K562 treated with DMSO at 1 percent for 4 hours (cell line): Measurements from ENCODE around the gene SH3BGR. TPM values are rescaled to one million over a fixed set of nuclear protein-coding genes. Genes with fewer than 3 reads are reported as not detected.

ENCODE experiments used
- total RNA-seq: library from RNA; unstranded; fragments of 300-600 nt; gene quantifications from 2 replicates; pipeline ENCODE4 v1.2.3, GENCODE V29; 2022; ENCODE audit not compliant: insufficient read depth

SH3BGR gene
- 56.9 and 96.4 TPM in 2 replicates for total RNA-seq

DNA sequence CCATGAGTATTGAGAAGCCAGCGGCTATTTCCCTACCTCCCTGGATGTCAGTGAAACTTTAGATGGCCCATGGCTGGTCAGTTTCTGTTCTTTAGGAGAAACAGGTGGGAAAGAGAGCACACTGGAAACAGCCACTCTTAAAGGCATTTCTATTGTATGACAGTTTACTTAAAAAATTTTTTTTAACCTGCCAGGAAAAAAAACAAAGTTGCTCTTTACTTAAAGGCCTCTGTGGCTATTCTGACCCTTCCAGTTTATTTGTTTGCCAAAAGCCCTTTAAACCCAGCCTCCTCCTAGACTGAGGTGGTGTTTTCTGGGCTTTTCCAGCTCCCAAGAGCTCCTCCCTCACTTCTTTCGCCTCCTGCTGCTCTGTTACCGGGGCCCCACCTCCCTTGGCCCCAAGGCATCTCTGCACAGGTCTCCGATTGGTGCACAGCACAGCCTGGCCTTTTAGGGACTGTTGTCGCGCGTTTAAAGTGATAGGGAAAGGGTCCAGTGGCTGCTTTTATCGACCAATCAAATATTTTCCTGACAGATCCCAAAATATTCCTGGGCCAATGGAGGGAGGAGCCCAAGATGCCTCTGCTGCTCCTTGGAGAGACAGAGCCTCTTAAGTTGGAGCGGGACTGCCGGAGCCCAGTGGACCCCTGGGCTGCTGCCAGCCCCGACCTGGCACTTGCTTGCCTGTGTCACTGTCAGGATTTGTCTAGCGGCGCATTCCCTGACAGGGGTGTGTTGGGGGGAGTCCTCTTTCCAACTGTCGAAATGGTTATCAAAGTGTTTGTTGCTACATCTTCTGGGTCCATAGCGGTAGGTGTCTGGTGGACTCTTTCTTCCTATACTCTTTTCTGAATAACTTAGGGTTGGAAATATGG, at the start of gene SH3BGR:
TSS of gene SH3BGR (plus strand) at position 639 of the 875 bp plus-strand sequence. CDS start at position 766, 127 bp downstream.

DNA sequence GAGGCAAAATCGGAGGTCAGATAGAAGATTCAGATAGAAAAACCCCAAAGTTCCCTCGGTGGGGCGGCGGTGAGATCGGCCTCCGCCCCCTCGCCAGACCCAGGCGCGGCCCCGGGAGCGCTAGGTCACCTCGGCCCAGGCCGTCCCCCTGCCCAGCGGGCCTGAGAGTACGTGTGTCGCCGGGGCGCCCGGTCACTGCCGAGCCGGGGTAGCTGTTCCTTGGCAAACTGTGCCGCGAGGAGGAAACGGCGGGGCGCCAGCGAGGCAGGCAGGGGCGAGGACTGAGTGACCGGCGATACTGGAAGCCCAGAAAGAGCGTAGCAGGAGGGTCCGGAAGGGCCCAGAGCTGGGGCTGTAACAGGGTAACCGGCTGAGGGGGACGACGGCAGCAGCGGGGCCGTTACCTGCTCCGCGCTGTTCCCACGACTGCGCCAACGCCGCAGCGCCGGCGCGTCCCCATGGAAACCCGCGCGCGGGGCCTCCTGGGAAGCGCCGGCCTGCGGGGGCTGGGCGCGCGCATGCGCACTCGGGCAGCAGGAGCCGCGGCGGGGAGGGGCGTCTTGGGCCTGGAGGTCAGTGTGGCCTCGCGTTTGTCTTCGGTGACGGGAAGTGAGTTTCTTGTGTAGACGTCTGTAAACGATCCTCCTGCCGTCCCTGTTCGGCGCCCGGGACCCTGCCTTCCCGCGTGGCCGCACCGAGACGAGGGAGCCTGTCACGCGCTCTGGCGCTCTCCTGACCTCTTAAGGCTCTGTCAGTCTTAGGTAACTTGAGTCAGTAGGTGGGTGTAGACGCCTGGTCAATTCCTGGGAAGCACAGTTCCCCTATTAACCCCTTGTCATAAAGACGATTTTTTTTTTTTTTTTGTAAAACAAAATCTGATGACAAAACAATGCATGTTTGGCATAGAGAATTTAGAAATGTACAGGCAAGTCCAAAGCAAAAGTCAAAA, 6.2 kb upstream of the SH3BGR start, which contains the start of gene LCA5L:
TSS of gene LCA5L (minus strand) at position 458 of the 949 bp plus-strand sequence. CDS start 17,285 bp downstream, outside the sequence.

Other genes starting within 250 kb of the SH3BGR start
- gene BRWD1, start 138.3 kb upstream of the SH3BGR start, total RNA-seq, result 7.8 and 10.0 TPM in 2 replicates
- 365 and 391 TPM in 2 replicates for gene HMGN1, start 102.9 kb upstream of the SH3BGR start, total RNA-seq
- gene LCA5L, start 6.2 kb upstream of the SH3BGR start, total RNA-seq, result 2.2 and 4.1 TPM in 2 replicates
- not detected in 2 replicates for gene B3GALT5, start 161.0 kb downstream of the SH3BGR start, total RNA-seq